GM23338 (cell line): Measurements from ENCODE around the gene LONRF2. TPM values are rescaled to one million over a fixed set of nuclear protein-coding genes. Genes with fewer than 3 reads are reported as not detected.

Experiments
- ATAC-seq: fragments of 200-7000 bp; cut with Tn5 transposase; 3 replicates; pipeline ENCODE4 v1.9.1; 2020
- DNase-seq: peaks from one replicate; pipeline ENCODE4 v3.0.0-alpha.2; 2015; ENCODE audit warnings: low spot score
- H2AFZ ChIP-seq: fragments of 200-600 bp; sonication (generic); 2 replicates; pipeline ENCODE4 v1.8.0; 2016; ENCODE audit warnings: antibody characterized with exemption, mild to moderate bottlenecking, moderate library complexity
- H3F3A ChIP-seq: fragments of 200-600 bp; sonication (generic); replicated peaks from 2 replicates; pipeline ENCODE4 v1.8.0; 2017; ENCODE audit warnings: antibody characterized with exemption, mixed run types, low read depth
- H3K27ac ChIP-seq: fragments of 200-600 bp; sonication (generic); 2 replicates; pipeline ENCODE4 v1.6.1; 2016; ENCODE audit warnings: low read depth
- H3K27me3 ChIP-seq: fragments of 200-600 bp; sonication (generic); 2 replicates; pipeline ENCODE4 v1.8.0; 2016; ENCODE audit warnings: mild to moderate bottlenecking, mixed run types, moderate library complexity; ENCODE audit not compliant: insufficient read depth
- H3K36me3 ChIP-seq: fragments of 200-600 bp; sonication (generic); 2 replicates; pipeline ENCODE4 v1.8.0; 2016; ENCODE audit warnings: mild to moderate bottlenecking; ENCODE audit not compliant: insufficient read depth
- H3K4me1 ChIP-seq: fragments of 200-600 bp; sonication (generic); 2 replicates; pipeline ENCODE4 v1.8.0; 2016; ENCODE audit warnings: mild to moderate bottlenecking, moderate library complexity; ENCODE audit not compliant: insufficient read depth
- H3K4me2 ChIP-seq: fragments of 200-600 bp; sonication (generic); 2 replicates; pipeline ENCODE4 v1.7.1; 2017; ENCODE audit warnings: mixed run types
- H3K4me3 ChIP-seq: fragments of 200-600 bp; sonication (generic); 2 replicates; pipeline ENCODE4 v1.6.1; 2016; ENCODE audit warnings: mixed run types
- H3K79me2 ChIP-seq: fragments of 200-600 bp; sonication (generic); replicated peaks from 2 replicates; pipeline ENCODE4 v1.8.0; 2017; ENCODE audit warnings: mild to moderate bottlenecking; ENCODE audit not compliant: insufficient read depth
- H3K9me2 ChIP-seq: fragments of 200-600 bp; sonication (generic); 2 replicates; pipeline ENCODE4 v1.8.0; 2017; ENCODE audit not compliant: insufficient read depth
- H4K20me1 ChIP-seq: fragments of 200-600 bp; sonication (generic); replicated peaks from 2 replicates; pipeline ENCODE4 v1.8.0; 2017; ENCODE audit warnings: mild to moderate bottlenecking; ENCODE audit not compliant: insufficient read depth
- H3K27ac Mint-ChIP-seq: 2 replicates; pipeline ENCODE4 v1.8.0; 2020; ENCODE audit warnings: inconsistent platforms, mild to moderate bottlenecking, moderate library complexity, mixed read lengths
- H3K27me3 Mint-ChIP-seq: 3 replicates; pipeline ENCODE4 v1.8.0; 2022; ENCODE audit warnings: low read depth, mild to moderate bottlenecking, moderate library complexity, mixed read lengths, inconsistent platforms; ENCODE audit not compliant: insufficient read depth, poor library complexity
- H3K36me3 Mint-ChIP-seq: 3 replicates; pipeline ENCODE4 v1.8.0; 2021; ENCODE audit warnings: low read depth, mild to moderate bottlenecking, inconsistent platforms, moderate library complexity, mixed read lengths
- H3K4me1 Mint-ChIP-seq: 3 replicates; pipeline ENCODE4 v1.8.0; 2020; ENCODE audit warnings: mild to moderate bottlenecking, inconsistent platforms, mixed read lengths
- H3K4me3 Mint-ChIP-seq: 3 replicates; pipeline ENCODE4 v1.8.0; 2021; ENCODE audit warnings: moderate library complexity, mild to moderate bottlenecking, inconsistent platforms, mixed read lengths
- H3K9me3 Mint-ChIP-seq: 3 replicates; pipeline ENCODE4 v1.8.0; 2020; ENCODE audit warnings: moderate library complexity, mild to moderate bottlenecking, inconsistent platforms, mixed read lengths
- ETS1 ChIP-seq: IDR thresholded peaks from 2 replicates; pipeline ENCODE4 v1.6.1; 2016; ENCODE audit warnings: antibody characterized with exemption
- EZH2phosphoT487 ChIP-seq: fragments of 200-600 bp; sonication (generic); IDR thresholded peaks from one replicate; pipeline ENCODE4 v1.8.1; 2018; ENCODE audit warnings: antibody characterized with exemption; ENCODE audit not compliant: unreplicated experiment
- JUNB ChIP-seq: IDR thresholded peaks from one replicate; pipeline ENCODE4 v1.6.1; 2016; ENCODE audit warnings: antibody characterized with exemption; ENCODE audit not compliant: unreplicated experiment
- NANOG ChIP-seq: IDR thresholded peaks from 2 replicates; pipeline ENCODE4 v1.6.1; 2016; ENCODE audit warnings: antibody characterized with exemption, borderline replicate concordance
- STAT1 ChIP-seq: IDR thresholded peaks from one replicate; pipeline ENCODE4 v1.6.1; 2016; ENCODE audit warnings: antibody characterized with exemption; ENCODE audit not compliant: unreplicated experiment
- ZNF114 ChIP-seq: fragments of 250-450 bp; sonication (Bioruptor Pico); IDR thresholded peaks from 2 replicates; pipeline ENCODE4 v1.5.0; 2020; ENCODE audit warnings: mild to moderate bottlenecking, moderate library complexity
- ZNF331 ChIP-seq: fragments of 250-450 bp; sonication (Bioruptor Pico); IDR thresholded peaks from 2 replicates; pipeline ENCODE4 v1.5.0; 2020; ENCODE audit warnings: low read depth, mild to moderate bottlenecking, moderate library complexity
- polyA plus RNA-seq: library from polyadenylated mRNA; unstranded; fragments of >200 nt; fragmentation: Nextera tagmentation; extraction: Ambion mirVana; gene quantifications from 2 replicates; pipeline ENCODE4 v1.2.1, GENCODE V29; 2016
- total RNA-seq: library from RNA; depleted of rRNA; stranded (reverse); fragments of >200 nt; shearing (Covaris generic); gene quantifications from 2 replicates; pipeline ENCODE4 v1.2.3, GENCODE V29; 2014
- TF ChIP-seq, protein P1 (sequence below), 2 experiments: fragments of 200-600 bp in 1 of 2; sonication (generic) in 1 of 2; conservative IDR thresholded peaks; 2 replicates each; pipeline versions ENCODE4 v1.5.1 to v1.6.1; 2016 to 2017; ENCODE audit warnings: antibody characterized with exemption in 2 of 2, low read depth in 2 of 2, mild to moderate bottlenecking in 2 of 2, moderate library complexity in 1 of 2
- TF ChIP-seq, protein P2 (sequence below): fragments of 250-450 bp; sonication (Bioruptor Pico); IDR thresholded peaks from 2 replicates; pipeline ENCODE4 v1.5.0; 2020; ENCODE audit warnings: mild to moderate bottlenecking, moderate library complexity

LONRF2 gene
- total and polyA plus RNA-seq, 2 experiments from 2014 or later, result 0.05 to 0.24 TPM

- ATAC-seq (peak; percentile 70), DNase-seq (peak; percentile 78)
- Mint-ChIP-seq H3K4me1 (no peaks in the 10 kb centered on the region; the same call in 1 of the 3 replicates), H3K36me3 (0 out of 3 replicates have a peak, but pooled peaks cover 4% of the 10 kb centered on the region), H3K9me3 (peaks cover 14% of the 10 kb centered on the region; the same call in 2 of the 3 replicates), H3K4me3 (0 out of 3 replicates have a peak overlapping the region, but pooled peaks have one; percentile 32), H3K27me3 (no peaks in the 10 kb centered on the region), H3K27ac (no peak overlapping the region)
- Histone ChIP-seq H3K79me2 (no peaks in the 10 kb centered on the region), H3F3A (no peaks in the 10 kb centered on the region), H3K4me3 (peak overlapping the region; percentile 36; the same call in 1 of the 2 replicates), H3K9me2 (no peaks in the 10 kb centered on the region), H4K20me1 (no peaks in the 10 kb centered on the region), H3K27ac (no peak overlapping the region), H3K4me1 (peaks cover 6% of the 10 kb centered on the region; the same call in 1 of the 2 replicates), H2AFZ (no peak overlapping the region), H3K27me3 (no peaks in the 10 kb centered on the region), H3K36me3 (no peaks in the 10 kb centered on the region), H3K4me2 (no peak overlapping the region)
- TF ChIP-seq STAT1, result no peak
- TF ChIP-seq, protein P1, sequence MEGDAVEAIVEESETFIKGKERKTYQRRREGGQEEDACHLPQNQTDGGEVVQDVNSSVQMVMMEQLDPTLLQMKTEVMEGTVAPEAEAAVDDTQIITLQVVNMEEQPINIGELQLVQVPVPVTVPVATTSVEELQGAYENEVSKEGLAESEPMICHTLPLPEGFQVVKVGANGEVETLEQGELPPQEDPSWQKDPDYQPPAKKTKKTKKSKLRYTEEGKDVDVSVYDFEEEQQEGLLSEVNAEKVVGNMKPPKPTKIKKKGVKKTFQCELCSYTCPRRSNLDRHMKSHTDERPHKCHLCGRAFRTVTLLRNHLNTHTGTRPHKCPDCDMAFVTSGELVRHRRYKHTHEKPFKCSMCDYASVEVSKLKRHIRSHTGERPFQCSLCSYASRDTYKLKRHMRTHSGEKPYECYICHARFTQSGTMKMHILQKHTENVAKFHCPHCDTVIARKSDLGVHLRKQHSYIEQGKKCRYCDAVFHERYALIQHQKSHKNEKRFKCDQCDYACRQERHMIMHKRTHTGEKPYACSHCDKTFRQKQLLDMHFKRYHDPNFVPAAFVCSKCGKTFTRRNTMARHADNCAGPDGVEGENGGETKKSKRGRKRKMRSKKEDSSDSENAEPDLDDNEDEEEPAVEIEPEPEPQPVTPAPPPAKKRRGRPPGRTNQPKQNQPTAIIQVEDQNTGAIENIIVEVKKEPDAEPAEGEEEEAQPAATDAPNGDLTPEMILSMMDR (conservative IDR thresholded peaks at IDR 0.05; ENCODE audit: low read depth in 2 of 2), result peak; percentile 93
Observed at GRCh38 chr2:100262555-100263320, 59.6 kb downstream of the LONRF2 start.

DNA sequence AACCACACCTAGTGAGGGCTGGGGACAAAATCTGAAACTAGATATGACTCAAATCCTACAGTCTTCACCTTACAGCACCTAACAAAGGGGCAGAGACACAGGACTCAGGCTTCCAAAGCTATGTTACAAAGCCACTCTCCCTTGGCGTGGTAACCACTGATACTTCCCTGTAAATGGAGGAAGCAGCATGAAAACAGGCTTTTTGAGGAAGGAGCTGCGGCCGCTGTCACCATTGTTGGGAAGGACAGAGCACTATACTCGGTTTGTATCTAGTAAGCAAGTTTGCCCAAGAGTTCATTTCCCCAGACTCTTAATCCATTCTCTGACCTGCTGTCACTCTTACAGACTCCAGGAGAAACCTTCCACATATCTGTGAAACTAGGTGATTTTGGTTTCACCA lies 60.3 kb downstream of the LONRF2 start:
- H3K27me3 ChIP-seq, result no peaks in the 10 kb centered on the region
- DNase-seq (no peak), ATAC-seq (no peak)
- H3K27ac Mint-ChIP-seq, result no peak overlapping the region
- H3K4me3 Mint-ChIP-seq, result no peak overlapping the region
- H3K4me1 Mint-ChIP-seq, result no peaks in the 10 kb centered on the region; the same call in 1 of the 3 replicates
- 0 out of 3 replicates have a peak, but pooled peaks cover 4% of the 10 kb centered on the region for H3K36me3 Mint-ChIP-seq
- H3F3A ChIP-seq, result no peaks in the 10 kb centered on the region
- no peaks in the 10 kb centered on the region for H3K36me3 ChIP-seq
- peaks cover 6% of the 10 kb centered on the region; the same call in 1 of the 2 replicates for H3K4me1 ChIP-seq
- no peak overlapping the region for H2AFZ ChIP-seq
- H3K4me3 ChIP-seq, result no peak overlapping the region
- H3K27me3 Mint-ChIP-seq, result no peaks in the 10 kb centered on the region
- H3K9me3 Mint-ChIP-seq, result peaks cover 14% of the 10 kb centered on the region; the same call in 2 of the 3 replicates
- H3K4me2 ChIP-seq, result no peak overlapping the region
- H3K9me2 ChIP-seq, result no peaks in the 10 kb centered on the region
- no peak overlapping the region for H3K27ac ChIP-seq
- H3K79me2 ChIP-seq, result no peaks in the 10 kb centered on the region
- H4K20me1 ChIP-seq, result no peaks in the 10 kb centered on the region
- TF ChIP-seq, protein P2, sequence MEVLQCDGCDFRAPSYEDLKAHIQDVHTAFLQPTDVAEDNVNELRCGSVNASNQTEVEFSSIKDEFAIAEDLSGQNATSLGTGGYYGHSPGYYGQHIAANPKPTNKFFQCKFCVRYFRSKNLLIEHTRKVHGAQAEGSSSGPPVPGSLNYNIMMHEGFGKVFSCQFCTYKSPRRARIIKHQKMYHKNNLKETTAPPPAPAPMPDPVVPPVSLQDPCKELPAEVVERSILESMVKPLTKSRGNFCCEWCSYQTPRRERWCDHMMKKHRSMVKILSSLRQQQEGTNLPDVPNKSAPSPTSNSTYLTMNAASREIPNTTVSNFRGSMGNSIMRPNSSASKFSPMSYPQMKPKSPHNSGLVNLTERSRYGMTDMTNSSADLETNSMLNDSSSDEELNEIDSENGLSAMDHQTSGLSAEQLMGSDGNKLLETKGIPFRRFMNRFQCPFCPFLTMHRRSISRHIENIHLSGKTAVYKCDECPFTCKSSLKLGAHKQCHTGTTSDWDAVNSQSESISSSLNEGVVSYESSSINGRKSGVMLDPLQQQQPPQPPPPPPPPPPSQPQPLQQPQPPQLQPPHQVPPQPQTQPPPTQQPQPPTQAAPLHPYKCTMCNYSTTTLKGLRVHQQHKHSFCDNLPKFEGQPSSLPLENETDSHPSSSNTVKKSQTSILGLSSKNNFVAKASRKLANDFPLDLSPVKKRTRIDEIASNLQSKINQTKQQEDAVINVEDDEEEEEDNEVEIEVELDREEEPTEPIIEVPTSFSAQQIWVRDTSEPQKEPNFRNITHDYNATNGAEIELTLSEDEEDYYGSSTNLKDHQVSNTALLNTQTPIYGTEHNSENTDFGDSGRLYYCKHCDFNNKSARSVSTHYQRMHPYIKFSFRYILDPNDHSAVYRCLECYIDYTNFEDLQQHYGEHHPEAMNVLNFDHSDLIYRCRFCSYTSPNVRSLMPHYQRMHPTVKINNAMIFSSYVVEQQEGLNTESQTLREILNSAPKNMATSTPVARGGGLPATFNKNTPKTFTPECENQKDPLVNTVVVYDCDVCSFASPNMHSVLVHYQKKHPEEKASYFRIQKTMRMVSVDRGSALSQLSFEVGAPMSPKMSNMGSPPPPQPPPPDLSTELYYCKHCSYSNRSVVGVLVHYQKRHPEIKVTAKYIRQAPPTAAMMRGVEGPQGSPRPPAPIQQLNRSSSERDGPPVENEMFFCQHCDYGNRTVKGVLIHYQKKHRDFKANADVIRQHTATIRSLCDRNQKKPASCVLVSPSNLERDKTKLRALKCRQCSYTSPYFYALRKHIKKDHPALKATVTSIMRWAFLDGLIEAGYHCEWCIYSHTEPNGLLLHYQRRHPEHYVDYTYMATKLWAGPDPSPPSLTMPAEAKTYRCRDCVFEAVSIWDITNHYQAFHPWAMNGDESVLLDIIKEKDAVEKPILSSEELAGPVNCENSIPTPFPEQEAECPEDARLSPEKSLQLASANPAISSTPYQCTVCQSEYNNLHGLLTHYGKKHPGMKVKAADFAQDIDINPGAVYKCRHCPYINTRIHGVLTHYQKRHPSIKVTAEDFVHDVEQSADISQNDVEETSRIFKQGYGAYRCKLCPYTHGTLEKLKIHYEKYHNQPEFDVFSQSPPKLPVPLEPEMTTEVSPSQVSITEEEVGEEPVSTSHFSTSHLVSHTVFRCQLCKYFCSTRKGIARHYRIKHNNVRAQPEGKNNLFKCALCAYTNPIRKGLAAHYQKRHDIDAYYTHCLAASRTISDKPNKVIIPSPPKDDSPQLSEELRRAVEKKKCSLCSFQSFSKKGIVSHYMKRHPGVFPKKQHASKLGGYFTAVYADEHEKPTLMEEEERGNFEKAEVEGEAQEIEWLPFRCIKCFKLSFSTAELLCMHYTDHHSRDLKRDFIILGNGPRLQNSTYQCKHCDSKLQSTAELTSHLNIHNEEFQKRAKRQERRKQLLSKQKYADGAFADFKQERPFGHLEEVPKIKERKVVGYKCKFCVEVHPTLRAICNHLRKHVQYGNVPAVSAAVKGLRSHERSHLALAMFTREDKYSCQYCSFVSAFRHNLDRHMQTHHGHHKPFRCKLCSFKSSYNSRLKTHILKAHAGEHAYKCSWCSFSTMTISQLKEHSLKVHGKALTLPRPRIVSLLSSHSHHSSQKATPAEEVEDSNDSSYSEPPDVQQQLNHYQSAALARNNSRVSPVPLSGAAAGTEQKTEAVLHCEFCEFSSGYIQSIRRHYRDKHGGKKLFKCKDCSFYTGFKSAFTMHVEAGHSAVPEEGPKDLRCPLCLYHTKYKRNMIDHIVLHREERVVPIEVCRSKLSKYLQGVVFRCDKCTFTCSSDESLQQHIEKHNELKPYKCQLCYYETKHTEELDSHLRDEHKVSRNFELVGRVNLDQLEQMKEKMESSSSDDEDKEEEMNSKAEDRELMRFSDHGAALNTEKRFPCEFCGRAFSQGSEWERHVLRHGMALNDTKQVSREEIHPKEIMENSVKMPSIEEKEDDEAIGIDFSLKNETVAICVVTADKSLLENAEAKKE (CRISPR knock-in tag), result no peak
- TF ChIP-seq ETS1 (no peak), EZH2phosphoT487 (no peak), ZNF114 (CRISPR knock-in tag) (no peak), JUNB (no peak), NANOG (no peak), STAT1 (no peak), ZNF331 (CRISPR knock-in tag) (no peak)
